Nephron progenitor cell (in vitro differentiated cells): ENCODE results near the gene AGAP1.

Experiments used
- DNase-seq: peaks from one replicate; pipeline ENCODE4 v3.0.0; 2021
- H3K27ac Mint-ChIP-seq: 2 replicates; pipeline ENCODE4 v1.8.0; 2021; ENCODE audit warnings: mild to moderate bottlenecking, moderate library complexity, mixed read lengths
- H3K27me3 Mint-ChIP-seq: 2 replicates; pipeline ENCODE4 v1.8.0; 2021; ENCODE audit warnings: mild to moderate bottlenecking, low read depth, mixed read lengths; ENCODE audit not compliant: poor library complexity
- H3K36me3 Mint-ChIP-seq: 2 replicates; pipeline ENCODE4 v1.8.0; 2021; ENCODE audit warnings: low read depth, mixed read lengths
- H3K4me1 Mint-ChIP-seq: 2 replicates; pipeline ENCODE4 v1.8.0; 2021; ENCODE audit warnings: mixed read lengths
- H3K4me3 Mint-ChIP-seq: 2 replicates; pipeline ENCODE4 v1.8.0; 2021; ENCODE audit warnings: mild to moderate bottlenecking, moderate library complexity, mixed read lengths
- H3K9me3 Mint-ChIP-seq: 2 replicates; pipeline ENCODE4 v1.8.0; 2021; ENCODE audit warnings: mild to moderate bottlenecking, moderate library complexity, mixed read lengths
- TF ChIP-seq, protein P1 (sequence below): fragments of 200-600 bp; sonication (generic); IDR thresholded peaks from 2 replicates; pipeline ENCODE4 v1.5.0; 2021; ENCODE audit warnings: antibody characterized with exemption

The AGAP1 gene

DNA sequence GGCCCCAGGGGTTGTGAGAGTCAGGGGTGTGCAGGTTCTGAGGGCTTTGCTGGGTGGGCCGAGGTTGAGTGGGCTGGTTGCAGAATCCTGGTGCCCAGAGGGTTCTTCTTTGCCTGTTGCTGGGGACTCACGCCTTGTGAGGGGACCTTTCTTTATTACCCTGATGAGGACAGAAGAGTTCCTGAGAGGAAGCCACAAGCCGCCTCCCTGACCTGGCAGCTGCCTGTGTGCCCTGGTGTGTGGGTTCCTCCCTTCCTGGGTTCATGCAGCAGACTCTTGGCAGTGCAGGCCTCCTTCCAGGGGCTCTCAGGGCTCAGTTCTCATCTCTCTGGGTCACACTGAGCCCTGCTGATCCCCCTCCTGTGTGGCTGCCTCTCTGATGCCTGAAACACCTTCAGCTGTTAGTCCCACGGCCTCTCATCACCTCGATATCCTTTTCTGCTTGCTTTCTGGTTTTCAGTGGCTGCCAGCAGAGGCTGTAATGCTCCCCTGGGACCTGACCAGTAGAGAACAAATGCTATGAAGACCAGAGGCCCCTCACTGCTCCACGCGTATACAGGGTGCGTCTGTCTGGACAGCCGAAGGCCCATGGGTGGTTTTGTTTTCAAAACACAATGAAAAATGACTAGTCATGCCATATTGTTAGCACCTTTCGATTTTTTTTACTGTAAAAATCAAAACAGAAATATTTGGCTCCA is 191.3 kb downstream of the AGAP1 start:
- H3K27ac Mint-ChIP-seq = peak overlapping the region; percentile 6
- H3K4me1 Mint-ChIP-seq = peaks cover 37% of the 10 kb centered on the region
- H3K9me3 Mint-ChIP-seq = no peaks in the 10 kb centered on the region
- H3K27me3 Mint-ChIP-seq = no peaks in the 10 kb centered on the region
- no peaks in the 10 kb centered on the region for H3K36me3 Mint-ChIP-seq
- no peak overlapping the region for H3K4me3 Mint-ChIP-seq
- DNase-seq = no peak
- TF ChIP-seq, protein P1, sequence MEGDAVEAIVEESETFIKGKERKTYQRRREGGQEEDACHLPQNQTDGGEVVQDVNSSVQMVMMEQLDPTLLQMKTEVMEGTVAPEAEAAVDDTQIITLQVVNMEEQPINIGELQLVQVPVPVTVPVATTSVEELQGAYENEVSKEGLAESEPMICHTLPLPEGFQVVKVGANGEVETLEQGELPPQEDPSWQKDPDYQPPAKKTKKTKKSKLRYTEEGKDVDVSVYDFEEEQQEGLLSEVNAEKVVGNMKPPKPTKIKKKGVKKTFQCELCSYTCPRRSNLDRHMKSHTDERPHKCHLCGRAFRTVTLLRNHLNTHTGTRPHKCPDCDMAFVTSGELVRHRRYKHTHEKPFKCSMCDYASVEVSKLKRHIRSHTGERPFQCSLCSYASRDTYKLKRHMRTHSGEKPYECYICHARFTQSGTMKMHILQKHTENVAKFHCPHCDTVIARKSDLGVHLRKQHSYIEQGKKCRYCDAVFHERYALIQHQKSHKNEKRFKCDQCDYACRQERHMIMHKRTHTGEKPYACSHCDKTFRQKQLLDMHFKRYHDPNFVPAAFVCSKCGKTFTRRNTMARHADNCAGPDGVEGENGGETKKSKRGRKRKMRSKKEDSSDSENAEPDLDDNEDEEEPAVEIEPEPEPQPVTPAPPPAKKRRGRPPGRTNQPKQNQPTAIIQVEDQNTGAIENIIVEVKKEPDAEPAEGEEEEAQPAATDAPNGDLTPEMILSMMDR = no peak

DNA sequence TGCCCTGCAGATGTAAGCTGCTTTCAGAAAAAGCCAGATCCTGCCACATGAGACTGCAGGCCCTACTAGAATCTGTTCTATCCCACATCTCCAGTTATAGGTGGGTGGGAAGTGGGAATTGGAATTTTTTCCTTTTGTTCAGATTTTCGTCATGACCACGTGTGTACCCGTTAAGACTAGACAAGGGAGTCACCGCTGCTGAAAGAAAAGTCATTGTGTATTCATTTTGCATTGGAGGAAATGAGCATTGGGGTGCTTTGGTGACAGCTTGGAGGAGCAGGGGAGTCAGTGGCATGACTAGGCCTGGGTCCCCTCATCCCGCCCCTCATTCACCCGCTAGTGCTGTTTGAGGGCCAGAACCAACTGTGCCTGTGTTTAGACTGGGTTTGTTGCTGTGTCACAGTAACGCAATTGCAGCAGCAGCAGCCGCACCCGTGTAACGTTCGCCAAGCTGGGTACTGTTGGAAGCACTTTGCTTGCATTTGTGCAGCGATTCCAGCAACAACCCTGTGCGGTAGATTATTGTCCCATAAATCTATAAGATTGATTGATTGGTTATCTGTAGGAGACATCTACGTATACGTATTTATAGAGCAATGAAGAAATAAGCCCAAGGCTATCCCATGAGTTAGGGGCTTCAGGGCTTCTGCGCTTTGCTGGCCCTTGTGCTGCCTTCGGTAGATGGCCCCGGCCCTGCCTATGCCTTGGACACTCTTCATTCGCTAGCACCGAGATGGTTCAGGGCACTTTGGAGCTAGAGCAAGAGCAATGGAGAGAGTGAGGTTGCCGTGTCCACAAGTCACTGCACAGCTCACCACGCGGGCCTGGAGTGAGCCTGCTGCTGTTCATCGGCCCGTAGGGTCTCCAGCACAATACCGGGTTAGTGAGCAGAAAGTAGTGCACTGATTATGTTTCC is 194.9 kb downstream of the AGAP1 start:
- H3K27ac Mint-ChIP-seq = peak overlapping the region; percentile 39
- DNase-seq = no peak
- no peaks in the 10 kb centered on the region for H3K27me3 Mint-ChIP-seq
- H3K4me1 Mint-ChIP-seq = peaks cover 69% of the 10 kb centered on the region
- H3K9me3 Mint-ChIP-seq = no peaks in the 10 kb centered on the region
- H3K4me3 Mint-ChIP-seq = no peak overlapping the region
- TF ChIP-seq, protein P1 = no peak
- H3K36me3 Mint-ChIP-seq = no peaks in the 10 kb centered on the region

DNA sequence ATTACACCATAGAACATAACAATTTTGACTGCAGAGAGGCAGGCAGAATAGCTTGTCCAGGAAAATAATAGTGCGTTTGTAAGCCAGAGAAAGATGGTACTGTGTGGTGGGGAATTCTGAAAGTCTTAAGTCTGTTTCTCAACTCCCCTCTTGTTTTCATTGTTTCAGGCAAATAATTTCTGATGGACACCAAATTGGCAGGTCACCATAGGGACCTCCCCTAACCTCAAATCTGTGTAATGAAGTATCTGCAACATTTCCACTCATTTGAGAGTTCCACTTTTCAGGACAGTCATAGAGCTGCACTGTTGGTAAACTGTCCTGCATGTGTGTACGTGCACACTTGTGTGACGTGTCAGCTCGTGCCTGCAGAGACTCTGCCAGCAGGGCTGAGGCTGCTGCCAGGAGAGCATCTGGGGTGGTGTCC is 195.6 kb downstream of the AGAP1 start:
- H3K27me3 Mint-ChIP-seq = no peaks in the 10 kb centered on the region
- no peaks in the 10 kb centered on the region for H3K9me3 Mint-ChIP-seq
- no peak overlapping the region for H3K4me3 Mint-ChIP-seq
- TF ChIP-seq, protein P1 = no peak
- peaks cover 71% of the 10 kb centered on the region for H3K4me1 Mint-ChIP-seq
- no peak for DNase-seq
- no peak overlapping the region for H3K27ac Mint-ChIP-seq
- no peaks in the 10 kb centered on the region for H3K36me3 Mint-ChIP-seq

DNA sequence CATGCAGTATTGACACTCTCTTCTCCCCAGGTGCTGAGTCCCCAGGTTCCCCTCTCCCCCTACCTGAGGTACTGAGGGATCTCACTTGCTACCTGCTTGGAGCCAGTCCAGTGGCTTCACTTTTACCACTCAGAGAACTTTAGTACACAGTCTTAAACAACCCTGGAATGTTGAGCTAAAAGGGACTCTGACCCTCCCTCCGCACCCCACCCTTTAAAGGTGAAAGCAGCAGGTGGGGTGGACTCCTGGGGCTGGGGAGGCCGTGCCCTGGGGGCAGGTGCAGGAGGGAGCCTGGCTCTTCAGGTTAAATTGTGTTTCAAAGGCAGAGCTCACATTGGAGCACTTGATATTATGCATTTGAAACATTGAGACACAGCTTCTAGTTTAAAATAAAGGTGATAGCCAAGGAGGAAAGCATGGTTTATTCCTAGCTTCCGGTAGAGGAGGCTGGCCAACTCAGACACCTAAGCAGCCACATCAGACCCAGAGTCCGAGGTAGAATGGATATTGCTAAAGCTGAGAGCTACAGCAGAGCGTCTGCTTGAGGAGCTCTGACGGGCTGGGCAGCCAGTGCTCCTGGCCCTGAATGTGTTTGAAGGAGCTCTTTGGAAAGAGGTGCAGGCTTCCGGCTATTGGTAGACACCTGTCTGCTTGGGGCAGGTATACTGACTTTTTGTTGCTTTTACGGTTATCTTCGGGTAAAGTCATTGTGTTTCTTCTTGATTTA is 196.4 kb downstream of the AGAP1 start:
- H3K4me3 Mint-ChIP-seq = no peak overlapping the region
- no peaks in the 10 kb centered on the region for H3K9me3 Mint-ChIP-seq
- no peak overlapping the region for H3K27ac Mint-ChIP-seq
- H3K4me1 Mint-ChIP-seq = peaks cover 71% of the 10 kb centered on the region
- no peaks in the 10 kb centered on the region for H3K27me3 Mint-ChIP-seq
- TF ChIP-seq, protein P1 = no peak
- no peak for DNase-seq
- no peaks in the 10 kb centered on the region for H3K36me3 Mint-ChIP-seq

DNA sequence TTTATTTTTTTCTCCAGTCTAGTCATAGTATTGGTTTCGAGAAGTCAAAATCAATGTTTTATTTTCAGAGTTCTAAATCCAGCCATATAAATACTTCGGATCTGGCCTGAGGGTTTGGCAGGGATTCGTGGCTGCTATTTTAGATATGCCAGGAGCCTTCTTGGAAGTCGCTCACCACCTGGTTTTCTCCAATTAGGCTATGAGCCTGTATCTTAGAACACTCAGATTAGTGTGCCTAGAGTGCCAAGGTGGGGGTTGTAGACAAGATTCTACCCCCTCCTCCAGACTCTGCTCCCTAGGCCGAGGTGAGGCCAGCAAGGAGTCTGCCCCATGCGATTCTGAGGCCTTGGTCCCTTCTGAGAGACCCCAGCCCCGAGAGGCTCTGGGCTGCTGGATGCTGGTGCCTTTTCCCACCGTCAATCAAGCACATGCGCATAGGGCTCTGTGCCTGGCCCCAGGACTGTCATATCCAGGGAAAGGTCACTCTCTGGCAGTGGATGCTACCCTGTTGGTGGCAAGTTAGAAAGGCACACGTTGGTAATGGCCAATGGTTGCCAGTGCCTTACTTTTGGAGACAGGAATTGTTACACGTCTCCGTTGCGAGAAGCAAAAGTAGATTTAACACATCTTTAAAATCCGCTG is 197.1 kb downstream of the AGAP1 start:
- DNase-seq = no peak
- Mint-ChIP-seq H3K27ac (no peak overlapping the region), H3K9me3 (peaks cover 5% of the 10 kb centered on the region), H3K36me3 (peaks cover 5% of the 10 kb centered on the region), H3K4me1 (peaks cover 71% of the 10 kb centered on the region), H3K27me3 (no peaks in the 10 kb centered on the region), H3K4me3 (no peak overlapping the region)
- TF ChIP-seq, protein P1 = no peak
